H9 (cell line): ENCODE results near the gene MEMO1. TPM values are rescaled to one million over a fixed set of nuclear protein-coding genes. Genes with fewer than 3 reads are reported as not detected.
A peak's percentile ranks its signal among the peaks of the same experiment; 100 is the strongest.

Experiments used
- DNase-seq: peaks from one replicate; pipeline ENCODE4 v3.0.0-alpha.2; 2017
- H2AFZ ChIP-seq: one replicate; pipeline ENCODE4 v1.6.1; 2013; ENCODE audit warnings: mild to moderate bottlenecking, low read length, control low read depth, moderate library complexity
- H2AK5ac ChIP-seq: 2 replicates; pipeline ENCODE4 v1.6.1; 2013; ENCODE audit warnings: low read length, control low read depth, mixed read lengths; ENCODE audit not compliant: insufficient read length
- H2BK120ac ChIP-seq: one replicate; pipeline ENCODE4 v1.6.1; 2013; ENCODE audit warnings: low read depth, mild to moderate bottlenecking, low read length, control low read depth, inconsistent platforms; ENCODE audit not compliant: poor library complexity, severe bottlenecking
- H2BK12ac ChIP-seq: 2 replicates; pipeline ENCODE4 v1.6.1; 2013; ENCODE audit warnings: low read length, control low read depth, mixed read lengths, low read depth; ENCODE audit not compliant: insufficient read length
- H2BK15ac ChIP-seq: 2 replicates; pipeline ENCODE4 v1.6.1; 2013; ENCODE audit warnings: low read depth, low read length, control low read depth
- H2BK20ac ChIP-seq: one replicate; pipeline ENCODE4 v1.6.1; 2013; ENCODE audit warnings: low read depth, mild to moderate bottlenecking, low read length, control low read depth, inconsistent platforms; ENCODE audit not compliant: poor library complexity, severe bottlenecking
- H2BK5ac ChIP-seq: 2 replicates; pipeline ENCODE4 v1.6.1; 2013; ENCODE audit warnings: low read length, control low read depth, mixed read lengths; ENCODE audit not compliant: insufficient read length
- H3K14ac ChIP-seq: 2 replicates; pipeline ENCODE4 v1.6.1; 2013; ENCODE audit warnings: low read length, control low read depth; ENCODE audit not compliant: insufficient read depth
- H3K18ac ChIP-seq: 2 replicates; pipeline ENCODE4 v1.6.1; 2013; ENCODE audit warnings: low read depth, mild to moderate bottlenecking, mixed read lengths, low read length, control low read depth; ENCODE audit not compliant: insufficient read length
- H3K23ac ChIP-seq: 2 replicates; pipeline ENCODE4 v1.6.1; 2013; ENCODE audit warnings: low read length, control low read depth, mixed read lengths, low read depth; ENCODE audit not compliant: insufficient read length
- H3K23me2 ChIP-seq: 2 replicates; pipeline ENCODE4 v1.6.1; 2013; ENCODE audit warnings: low read depth, mild to moderate bottlenecking, mixed read lengths, low read length, control low read depth; ENCODE audit not compliant: insufficient read length, poor library complexity, severe bottlenecking
- H3K27ac ChIP-seq: 2 replicates; pipeline ENCODE4 v1.5.1; 2013; ENCODE audit warnings: low read length, control low read depth, mixed read lengths, low read depth; ENCODE audit not compliant: insufficient read length
- H3K27me3 ChIP-seq: 2 replicates; pipeline ENCODE4 v1.6.1; 2013; ENCODE audit warnings: low read length, control low read depth, inconsistent platforms; ENCODE audit not compliant: insufficient read depth
- H3K4ac ChIP-seq: 2 replicates; pipeline ENCODE4 v1.6.1; 2013; ENCODE audit warnings: low read depth, mild to moderate bottlenecking, control low read depth, inconsistent platforms, low read length, moderate library complexity
- H3K4me1 ChIP-seq: 2 replicates; pipeline ENCODE4 v1.6.1; 2013; ENCODE audit warnings: low read length, control low read depth, inconsistent platforms; ENCODE audit not compliant: insufficient read depth
- H3K4me2 ChIP-seq: 2 replicates; pipeline ENCODE4 v1.6.1; 2013; ENCODE audit warnings: low read length, control low read depth, mixed read lengths; ENCODE audit not compliant: insufficient read length, insufficient read depth
- H3K56ac ChIP-seq: 2 replicates; pipeline ENCODE4 v1.6.1; 2013; ENCODE audit warnings: low read depth, mild to moderate bottlenecking, mixed read lengths, low read length, control low read depth; ENCODE audit not compliant: insufficient read length
- H3K79me1 ChIP-seq: 2 replicates; pipeline ENCODE4 v1.6.1; 2013; ENCODE audit warnings: low read depth, mild to moderate bottlenecking, moderate library complexity, low read length, control low read depth, inconsistent platforms; ENCODE audit not compliant: insufficient read depth, poor library complexity, severe bottlenecking
- H3K79me2 ChIP-seq: 2 replicates; pipeline ENCODE4 v1.6.1; 2013; ENCODE audit warnings: low read length, control low read depth, inconsistent platforms; ENCODE audit not compliant: insufficient read depth
- H3K9ac ChIP-seq: 2 replicates; pipeline ENCODE4 v1.6.1; 2013; ENCODE audit warnings: low read length, control low read depth, mixed read lengths; ENCODE audit not compliant: insufficient read length; ENCODE audit errors: extremely low read depth
- H3K9me3 ChIP-seq: one replicate; pipeline ENCODE4 v1.6.1; 2013; ENCODE audit warnings: low read depth, low read length, inconsistent platforms; ENCODE audit not compliant: control insufficient read depth
- H3T11ph ChIP-seq: one replicate; pipeline ENCODE4 v1.6.1; 2013; ENCODE audit warnings: mild to moderate bottlenecking, low read length, control low read depth, inconsistent platforms
- H4K20me1 ChIP-seq: one replicate; pipeline ENCODE4 v1.6.1; 2013; ENCODE audit not compliant: control insufficient read depth, insufficient read length, insufficient read depth
- H4K5ac ChIP-seq: 2 replicates; pipeline ENCODE4 v1.6.1; 2013; ENCODE audit warnings: low read depth, mild to moderate bottlenecking, mixed read lengths, low read length, control low read depth; ENCODE audit not compliant: insufficient read length
- H4K8ac ChIP-seq: replicated peaks from 2 replicates; pipeline ENCODE4 v1.6.1; 2013; ENCODE audit warnings: low read length, control low read depth, mixed read lengths, low read depth; ENCODE audit not compliant: insufficient read length
- H4K91ac ChIP-seq: 2 replicates; pipeline ENCODE4 v1.6.1; 2013; ENCODE audit warnings: low read depth, mild to moderate bottlenecking, moderate library complexity, mixed read lengths, low read length, control low read depth; ENCODE audit not compliant: insufficient read length
- H3K27ac Mint-ChIP-seq, 3 experiments: 2 replicates in 2 of 3; 3 replicates in 1 of 3; pipeline ENCODE4 v1.8.0; 2020 to 2021; ENCODE audit warnings: mixed read lengths in 3 of 3, mild to moderate bottlenecking in 1 of 3, moderate library complexity in 1 of 3
- H3K27me3 Mint-ChIP-seq: 2 replicates; pipeline ENCODE4 v1.8.0; 2021; ENCODE audit warnings: low read depth, mild to moderate bottlenecking, moderate library complexity, mixed read lengths
- H3K36me3 Mint-ChIP-seq, 3 experiments: 2 replicates in 2 of 3; 3 replicates in 1 of 3; pipeline ENCODE4 v1.8.0; 2020 to 2021; ENCODE audit warnings: low read depth in 3 of 3, mixed read lengths in 3 of 3; ENCODE audit not compliant: insufficient read depth in 1 of 3
- H3K4me1 Mint-ChIP-seq, 2 experiments: 2 replicates each; pipeline ENCODE4 v1.8.0; 2020; ENCODE audit warnings: mixed read lengths in 2 of 2
- H3K4me3 Mint-ChIP-seq, 2 experiments: 2 replicates in 1 of 2; 3 replicates in 1 of 2; pipeline ENCODE4 v1.8.0; 2020 to 2021; ENCODE audit warnings: mild to moderate bottlenecking in 2 of 2, mixed read lengths in 2 of 2, moderate library complexity in 1 of 2
- H3K9me3 Mint-ChIP-seq, 2 experiments: 2 replicates in 1 of 2; 3 replicates in 1 of 2; pipeline ENCODE4 v1.8.0; 2020; ENCODE audit warnings: mild to moderate bottlenecking in 2 of 2, mixed read lengths in 2 of 2, moderate library complexity in 1 of 2
- WGBS: extraction: QIAGEN DNeasy Blood & Tissue Kit; methylation state at CpG from one replicate; pipeline ENCODE4 v1.1.7; 2013; ENCODE audit warnings: missing lambda C conversion rate, low lambda C conversion rate, mixed read lengths; ENCODE audit not compliant: insufficient read length; ENCODE audit errors: extremely low coverage; 5-methylcytosine and 5-hydroxymethylcytosine counted together
- total RNA-seq: library from RNA; stranded (reverse); gene quantifications from 2 replicates; pipeline ENCODE4 v1.2.1, GENCODE V29; 2021
- TF ChIP-seq, protein P1 (sequence below): fragments of 200-600 bp; sonication (generic); conservative IDR thresholded peaks from 3 replicates; pipeline ENCODE4 v1.8.0; 2021; ENCODE audit warnings: antibody characterized with exemption, mild to moderate bottlenecking

Gene MEMO1
- total RNA-seq, 1 experiment from 2014 or later = 49.4 TPM

DNA sequence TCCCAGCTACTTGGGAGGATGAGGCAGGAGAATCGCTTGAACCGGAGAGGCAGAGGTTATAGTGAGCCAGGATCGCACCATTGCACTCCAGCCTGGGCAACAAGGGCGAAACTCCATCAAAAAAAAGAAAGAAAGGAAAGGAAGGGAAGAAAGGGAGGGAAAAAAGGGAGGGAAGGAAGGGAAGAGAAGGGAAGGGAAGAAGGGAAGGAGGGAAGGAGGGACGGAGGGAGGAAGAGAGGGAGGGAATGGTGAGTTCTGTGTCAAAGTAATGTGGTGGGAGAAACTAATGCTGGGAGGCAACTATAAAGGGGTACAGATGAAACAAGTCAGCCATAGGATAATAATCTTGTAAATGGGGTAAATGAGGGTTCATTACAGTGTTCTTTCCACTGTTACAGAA, 45.7 kb downstream of the MEMO1 start:
- TF ChIP-seq, protein P1, sequence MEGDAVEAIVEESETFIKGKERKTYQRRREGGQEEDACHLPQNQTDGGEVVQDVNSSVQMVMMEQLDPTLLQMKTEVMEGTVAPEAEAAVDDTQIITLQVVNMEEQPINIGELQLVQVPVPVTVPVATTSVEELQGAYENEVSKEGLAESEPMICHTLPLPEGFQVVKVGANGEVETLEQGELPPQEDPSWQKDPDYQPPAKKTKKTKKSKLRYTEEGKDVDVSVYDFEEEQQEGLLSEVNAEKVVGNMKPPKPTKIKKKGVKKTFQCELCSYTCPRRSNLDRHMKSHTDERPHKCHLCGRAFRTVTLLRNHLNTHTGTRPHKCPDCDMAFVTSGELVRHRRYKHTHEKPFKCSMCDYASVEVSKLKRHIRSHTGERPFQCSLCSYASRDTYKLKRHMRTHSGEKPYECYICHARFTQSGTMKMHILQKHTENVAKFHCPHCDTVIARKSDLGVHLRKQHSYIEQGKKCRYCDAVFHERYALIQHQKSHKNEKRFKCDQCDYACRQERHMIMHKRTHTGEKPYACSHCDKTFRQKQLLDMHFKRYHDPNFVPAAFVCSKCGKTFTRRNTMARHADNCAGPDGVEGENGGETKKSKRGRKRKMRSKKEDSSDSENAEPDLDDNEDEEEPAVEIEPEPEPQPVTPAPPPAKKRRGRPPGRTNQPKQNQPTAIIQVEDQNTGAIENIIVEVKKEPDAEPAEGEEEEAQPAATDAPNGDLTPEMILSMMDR = no peak
- Mint-ChIP-seq H3K36me3 (peaks cover 0 to 5% (median 4%) of the 10 kb centered on the region in 3 experiments; a peak in 5 of 7 replicates), H3K9me3 (no peaks in the 10 kb centered on the region), H3K27me3 (no peaks in the 10 kb centered on the region), H3K4me1 (peaks cover 0 to 3% of the 10 kb centered on the region in 2 experiments; a peak in 1 of 4 replicates), H3K27ac (peak overlapping the region in 1 of 3 experiments; percentile 53; a peak in 1 of 7 replicates), H3K4me3 (no peak overlapping the region)
- Histone ChIP-seq H2BK20ac (no peak overlapping the region), H4K5ac (no peak overlapping the region), H2BK5ac (no peak overlapping the region), H2BK15ac (no peak overlapping the region), H4K91ac (no peak overlapping the region), H3K18ac (no peak overlapping the region), H3K27me3 (no peaks in the 10 kb centered on the region), H3K14ac (no peak overlapping the region), H4K8ac (no peak overlapping the region), H2BK120ac (no peak overlapping the region), H3K79me2 (peaks cover 2% of the 10 kb centered on the region; the same call in 1 of the 2 replicates), H3K4me2 (no peak overlapping the region), H2AK5ac (no peak overlapping the region), H3K27ac (no peak overlapping the region), H3K56ac (no peak overlapping the region), H3K23ac (no peak overlapping the region), H3K9me3 (no peaks in the 10 kb centered on the region), H3K9ac (no peak overlapping the region), H3K4me1 (no peaks in the 10 kb centered on the region), H3K4ac (no peak overlapping the region), H3K79me1 (peaks cover 8% of the 10 kb centered on the region), H2AFZ (no peak overlapping the region), H4K20me1 (no peaks in the 10 kb centered on the region), H3K23me2 (no peaks in the 10 kb centered on the region), H3T11ph (no peak overlapping the region), H2BK12ac (no peak overlapping the region)
- 100% methylated on average over 1 of the region's 5 CpGs for WGBS
- no peak for DNase-seq
